ENCODE measurements around the gene PEX19.

Gene PEX19

DNA sequence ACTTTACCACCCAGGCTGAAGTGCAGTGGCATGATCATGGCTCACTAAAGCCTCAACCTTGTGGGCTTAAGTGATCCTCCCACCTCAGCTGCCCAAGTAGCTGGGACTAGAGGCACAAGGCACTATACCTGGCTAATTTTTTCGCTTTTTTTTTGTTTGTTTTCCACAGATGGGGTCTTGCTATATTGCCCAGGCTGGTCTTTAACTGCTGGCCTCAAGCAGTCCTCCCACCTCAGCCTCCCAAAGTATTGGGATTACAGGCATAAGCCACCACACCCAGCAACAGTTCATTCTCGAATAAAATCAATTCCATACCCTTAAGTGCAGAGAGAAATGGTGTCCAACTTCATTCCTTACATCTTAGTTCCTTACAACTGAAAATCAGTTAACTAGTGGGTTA, 47.4 kb downstream of the PEX19 start:
- DNase-seq (ENCODE audit: low read depth): no peak

GRCh38 chr1:160236806-160237205, 48.1 kb downstream of the PEX19 start:
- DNase-seq (ENCODE audit: low read depth): no peak

DNA sequence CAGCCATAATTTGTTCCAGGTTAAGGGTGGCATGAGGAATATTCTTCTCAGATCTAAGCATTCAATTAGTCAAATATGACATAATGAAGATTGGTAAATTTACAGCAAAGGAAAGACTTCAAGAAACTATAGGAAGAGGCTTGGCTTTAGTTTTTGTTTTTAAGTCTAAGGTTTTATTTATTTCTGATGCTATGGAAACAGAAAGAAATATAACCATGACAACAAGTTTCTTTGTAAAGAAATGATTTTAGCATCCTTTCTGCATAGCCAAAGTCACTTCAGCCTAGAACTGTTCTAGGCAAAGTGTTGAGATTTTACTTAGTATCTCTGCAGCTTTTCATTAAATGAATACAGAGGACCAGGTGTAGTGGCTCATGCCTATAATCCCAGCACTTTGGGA, 52.0 kb downstream of the PEX19 start:
- no peak for DNase-seq (ENCODE audit: low read depth)

DNA sequence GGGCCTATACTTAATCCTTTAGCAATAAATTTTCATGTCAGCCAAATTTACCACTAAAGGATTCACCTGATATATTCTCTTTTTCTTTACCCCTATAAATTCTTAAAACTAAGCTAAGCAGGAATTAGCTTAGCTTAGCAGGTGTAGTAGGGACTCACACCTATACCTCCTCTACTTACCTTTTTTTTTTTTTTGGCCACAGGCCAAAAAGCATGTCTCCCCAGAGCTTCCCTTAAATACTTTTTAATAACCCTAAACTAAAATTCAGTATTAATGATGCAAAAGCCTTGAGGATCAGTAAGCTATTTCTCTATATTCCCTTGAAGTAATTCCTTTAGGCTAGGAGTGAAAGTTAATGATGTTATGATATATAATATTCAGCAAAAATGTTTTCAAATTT, 56.5 kb downstream of the PEX19 start:
- no peak for DNase-seq (ENCODE audit: low read depth)

GRCh38 chr1:160227561-160227960, 57.4 kb downstream of the PEX19 start:
- DNase-seq (ENCODE audit: low read depth): no peak

DNA sequence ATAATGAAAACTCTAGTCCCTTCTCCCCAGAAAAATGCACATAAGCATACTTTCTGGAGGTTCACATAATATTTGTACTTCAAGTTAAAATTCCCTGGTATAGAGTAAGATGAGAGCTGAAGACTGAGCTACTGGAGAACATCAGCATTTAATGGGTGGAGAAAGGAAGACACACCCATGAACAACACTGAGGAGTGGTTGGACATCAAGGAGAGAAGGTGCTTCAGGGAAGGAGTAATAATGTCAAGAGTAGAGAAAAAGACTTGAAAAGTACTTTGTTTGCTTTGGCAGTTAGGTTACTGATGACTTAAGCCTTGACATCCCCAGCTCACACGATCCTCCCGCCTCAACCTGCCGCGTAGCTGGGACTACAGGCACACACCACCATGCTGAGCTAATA, 57.9 kb downstream of the PEX19 start:
- no peak for DNase-seq (ENCODE audit: low read depth)
